K562 (cell line): ENCODE data around the gene FBXO46. TPM values are rescaled to one million over a fixed set of nuclear protein-coding genes. Genes with fewer than 3 reads are reported as not detected.

Experiments used
- ATF3 ChIP-seq, 2 experiments: fragments of 450-650 bp in 1 of 2; sonication (generic) in 1 of 2; formaldehyde crosslinking in 1 of 2; IDR thresholded peaks in 1 of 2; conservative IDR thresholded peaks in 1 of 2; 2 replicates each; pipeline versions ENCODE4 v1.6.1 to v1.8.1; 2016 to 2023; ENCODE audit warnings: mild to moderate bottlenecking in 2 of 2, moderate library complexity in 2 of 2, inconsistent platforms in 1 of 2, missing genetic modification reagents in 1 of 2
- BRF2 ChIP-seq: IDR thresholded peaks from 3 replicates; pipeline ENCODE4 v1.6.1; 2011; ENCODE audit warnings: borderline replicate concordance, mild to moderate bottlenecking; ENCODE audit not compliant: insufficient read length, insufficient read depth
- DEAF1 ChIP-seq: fragments of 450-650 bp; formaldehyde crosslinking; IDR thresholded peaks from 2 replicates; pipeline ENCODE4 v1.4.0; 2020; ENCODE audit warnings: mild to moderate bottlenecking, moderate library complexity
- FOS ChIP-seq: IDR thresholded peaks from 3 replicates; pipeline ENCODE4 v1.6.1; 2011; ENCODE audit not compliant: insufficient read length; ENCODE audit errors: extremely low read depth
- GTF2F1 ChIP-seq: IDR thresholded peaks from 2 replicates; pipeline ENCODE4 v1.6.1; 2011; ENCODE audit warnings: low read depth, low read length, improper control_type of control experiment
- HDAC2 ChIP-seq: fragments of 450-650 bp; IDR thresholded peaks from 2 replicates; pipeline ENCODE4 v1.6.1; 2016; ENCODE audit warnings: mild to moderate bottlenecking
- MITF ChIP-seq: IDR thresholded peaks from 2 replicates; pipeline ENCODE4 v1.6.1; 2014; ENCODE audit warnings: antibody characterized with exemption
- POLR2AphosphoS5 ChIP-seq: IDR thresholded peaks from 2 replicates; pipeline ENCODE4 v1.6.1; 2011; ENCODE audit warnings: mild to moderate bottlenecking, low read depth, low read length, moderate library complexity; ENCODE audit not compliant: control insufficient read depth, insufficient read depth
- RBM14 ChIP-seq: fragments of 200-400 bp; formaldehyde crosslinking; IDR thresholded peaks from 2 replicates; pipeline ENCODE4 v1.6.1; 2018; ENCODE audit warnings: low read depth, mild to moderate bottlenecking, low read length, moderate library complexity, borderline replicate concordance; ENCODE audit not compliant: insufficient read depth
- SMC3 ChIP-seq: conservative IDR thresholded peaks from 2 replicates; pipeline ENCODE4 v1.6.1; 2011; ENCODE audit warnings: low read depth, low read length, improper control_type of control experiment; ENCODE audit not compliant: insufficient read depth
- ZBTB26 ChIP-seq: fragments of 450-650 bp; formaldehyde crosslinking; IDR thresholded peaks from 2 replicates; pipeline ENCODE4 v1.4.0; 2022; ENCODE audit warnings: missing genetic modification characterization
- ZC3H4 ChIP-seq: sonication (generic); formaldehyde crosslinking; IDR thresholded peaks from 2 replicates; pipeline ENCODE4 v1.9.0; 2021; ENCODE audit warnings: missing genetic modification reagents, borderline replicate concordance
- ZNF143 ChIP-seq: sonication (generic); formaldehyde crosslinking; IDR thresholded peaks from 2 replicates; pipeline ENCODE4 v1.9.0; 2022; ENCODE audit warnings: mild to moderate bottlenecking, missing genetic modification reagents
- polyA plus RNA-seq, 8 experiments: library from polyadenylated mRNA; depleted of rRNA in 4 of 8; stranded (reverse) in 5 of 8; unstranded in 3 of 8; fragments of >200 nt; fragmentation: Nextera tagmentation in 2 of 8; fragmentation: Illumina TruSeq in 1 of 8; extraction: Ambion mirVana in 2 of 8; extraction: Trizol in 1 of 8; gene quantifications; 2 replicates each; pipeline versions ENCODE4 v1.2.1 to v1.2.3, GENCODE V29; 2011 to 2014; ENCODE audit warnings: inconsistent platforms in 1 of 8, missing spikeins in 1 of 8
- total RNA-seq, 7 experiments: library from RNA; depleted of rRNA in 6 of 7; stranded (reverse); fragments of >200 nt in 6 of 7; fragmentation: Illumina TruSeq in 2 of 7; extraction: Trizol in 2 of 7; gene quantifications; 2 replicates each; pipeline versions ENCODE4 v1.2.1 to v1.2.3, GENCODE V29; 2011 to 2021; ENCODE audit warnings: low replicate concordance in 1 of 7
- TF ChIP-seq, protein P1 (sequence below): fragments of 450-650 bp; IDR thresholded peaks from 2 replicates; pipeline ENCODE4 v1.6.1; 2017; ENCODE audit warnings: antibody characterized with exemption, mild to moderate bottlenecking

Gene FBXO46
- total and polyA plus RNA-seq, 9 of the 15 experiments (the other 6 are each of a cell fraction or from before 2014, with no cell fraction given) = 1.5 to 36.1 (median 7.3) TPM

GRCh38 chr19:45779231-45780145 is 48.8 kb upstream of the FBXO46 start (continued):
- TF ChIP-seq ATF3 (IDR thresholded peaks at IDR 0.05) (no peak), ATF3 (CRISPR knock-in tag; conservative IDR thresholded peaks at IDR 0.05) (peak; percentile 15; the same call in 1 of the 2 replicates), FOS (no peak), ZBTB26 (CRISPR knock-in tag) (0 out of 2 replicates have a peak, but pooled peaks have one; percentile 13), POLR2AphosphoS5 (no peak), ZNF143 (CRISPR knock-in tag) (no peak), HDAC2 (peak; percentile 81), SMC3 (peak; percentile 63; the same call in 1 of the 2 replicates), DEAF1 (peak; percentile 16; the same call in 1 of the 2 replicates), GTF2F1 (no peak), BRF2 (no peak), ZC3H4 (CRISPR knock-in tag) (no peak), RBM14 (no peak), MITF (no peak)
- TF ChIP-seq, protein P1, sequence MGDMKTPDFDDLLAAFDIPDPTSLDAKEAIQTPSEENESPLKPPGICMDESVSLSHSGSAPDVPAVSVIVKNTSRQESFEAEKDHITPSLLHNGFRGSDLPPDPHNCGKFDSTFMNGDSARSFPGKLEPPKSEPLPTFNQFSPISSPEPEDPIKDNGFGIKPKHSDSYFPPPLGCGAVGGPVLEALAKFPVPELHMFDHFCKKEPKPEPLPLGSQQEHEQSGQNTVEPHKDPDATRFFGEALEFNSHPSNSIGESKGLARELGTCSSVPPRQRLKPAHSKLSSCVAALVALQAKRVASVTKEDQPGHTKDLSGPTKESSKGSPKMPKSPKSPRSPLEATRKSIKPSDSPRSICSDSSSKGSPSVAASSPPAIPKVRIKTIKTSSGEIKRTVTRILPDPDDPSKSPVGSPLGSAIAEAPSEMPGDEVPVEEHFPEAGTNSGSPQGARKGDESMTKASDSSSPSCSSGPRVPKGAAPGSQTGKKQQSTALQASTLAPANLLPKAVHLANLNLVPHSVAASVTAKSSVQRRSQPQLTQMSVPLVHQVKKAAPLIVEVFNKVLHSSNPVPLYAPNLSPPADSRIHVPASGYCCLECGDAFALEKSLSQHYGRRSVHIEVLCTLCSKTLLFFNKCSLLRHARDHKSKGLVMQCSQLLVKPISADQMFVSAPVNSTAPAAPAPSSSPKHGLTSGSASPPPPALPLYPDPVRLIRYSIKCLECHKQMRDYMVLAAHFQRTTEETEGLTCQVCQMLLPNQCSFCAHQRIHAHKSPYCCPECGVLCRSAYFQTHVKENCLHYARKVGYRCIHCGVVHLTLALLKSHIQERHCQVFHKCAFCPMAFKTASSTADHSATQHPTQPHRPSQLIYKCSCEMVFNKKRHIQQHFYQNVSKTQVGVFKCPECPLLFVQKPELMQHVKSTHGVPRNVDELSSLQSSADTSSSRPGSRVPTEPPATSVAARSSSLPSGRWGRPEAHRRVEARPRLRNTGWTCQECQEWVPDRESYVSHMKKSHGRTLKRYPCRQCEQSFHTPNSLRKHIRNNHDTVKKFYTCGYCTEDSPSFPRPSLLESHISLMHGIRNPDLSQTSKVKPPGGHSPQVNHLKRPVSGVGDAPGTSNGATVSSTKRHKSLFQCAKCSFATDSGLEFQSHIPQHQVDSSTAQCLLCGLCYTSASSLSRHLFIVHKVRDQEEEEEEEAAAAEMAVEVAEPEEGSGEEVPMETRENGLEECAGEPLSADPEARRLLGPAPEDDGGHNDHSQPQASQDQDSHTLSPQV = no peak
